Common myeloid progenitor, CD34-positive (primary cell): Measurements from ENCODE around the gene SLC27A1.

Experiments used
- CTCF ChIA-PET: fragments of 350-600 bp; sonication (Branson Sonifier 250); formaldehyde crosslinking; loops from one replicate; lab custom pipeline; 2021; ENCODE audit warnings: antibody characterized with exemption; lab: Charles Lee
- POLR2A ChIA-PET: fragments of 350-600 bp; sonication (Branson Sonifier 250); formaldehyde crosslinking; loops from one replicate; lab custom pipeline; 2021; ENCODE audit warnings: antibody characterized with exemption; lab: Charles Lee
- DNase-seq, 3 donors: peaks; one replicate each; pipeline versions ENCODE4 v3.0.0 to v3.0.0-alpha.2; 2013
- H3K27ac ChIP-seq, 2 experiments: 1 replicate in 1 of 2; 2 replicates in 1 of 2; pipeline ENCODE4 v1.7.0; 2013; ENCODE audit warnings: inconsistent platforms in 2 of 2, low read length in 2 of 2, mild to moderate bottlenecking in 2 of 2, low read depth in 1 of 2, moderate library complexity in 1 of 2; ENCODE audit not compliant: severe bottlenecking in 2 of 2, insufficient read depth in 1 of 2, poor library complexity in 1 of 2
- H3K27me3 ChIP-seq, 5 experiments: replicated peaks in 2 of 5; 1 replicate in 3 of 5; 2 replicates in 2 of 5; pipeline versions ENCODE4 v1.6.1 to v1.7.0; 2013; ENCODE audit warnings: low read length in 4 of 5, mild to moderate bottlenecking in 2 of 5, moderate library complexity in 2 of 5, inconsistent platforms in 1 of 5; ENCODE audit not compliant: insufficient read depth in 5 of 5, control insufficient read depth in 4 of 5
- H3K36me3 ChIP-seq, 4 experiments: 1 replicate in 2 of 4; 2 replicates in 2 of 4; pipeline versions ENCODE4 v1.6.1 to v1.7.0; 2013; ENCODE audit warnings: low read length in 3 of 4, control low read depth in 1 of 4, mild to moderate bottlenecking in 1 of 4; ENCODE audit not compliant: control insufficient read depth in 4 of 4, insufficient read depth in 4 of 4
- H3K4me1 ChIP-seq, 4 experiments: 1 replicate in 3 of 4; 2 replicates in 1 of 4; pipeline versions ENCODE4 v1.6.1 to v1.7.1; 2013; ENCODE audit warnings: low read length in 3 of 4, mild to moderate bottlenecking in 3 of 4, control low read depth in 1 of 4, inconsistent platforms in 1 of 4, moderate library complexity in 1 of 4; ENCODE audit not compliant: control insufficient read depth in 4 of 4, insufficient read depth in 4 of 4; ENCODE audit errors: control extremely low read depth in 1 of 4
- H3K4me3 ChIP-seq, 7 experiments: 1 replicate in 4 of 7; 2 replicates in 3 of 7; pipeline versions ENCODE4 v1.5.1 to v1.7.0; 2013; ENCODE audit warnings: mild to moderate bottlenecking in 7 of 7, low read length in 6 of 7, moderate library complexity in 6 of 7, inconsistent platforms in 2 of 7, low read depth in 2 of 7, control low read depth in 1 of 7; ENCODE audit not compliant: insufficient read depth in 4 of 7, control insufficient read depth in 1 of 7; ENCODE audit errors: extremely low read depth in 1 of 7
- H3K9me3 ChIP-seq, 5 experiments: 1 replicate in 4 of 5; 2 replicates in 1 of 5; pipeline versions ENCODE4 v1.6.1 to v1.7.1; 2013; ENCODE audit warnings: low read length in 4 of 5, mild to moderate bottlenecking in 2 of 5, inconsistent platforms in 1 of 5, low read depth in 1 of 5, moderate library complexity in 1 of 5; ENCODE audit not compliant: control insufficient read depth in 4 of 5, insufficient read depth in 2 of 5; ENCODE audit errors: control extremely low read depth in 1 of 5
- WGBS: methylation state at CpG from one replicate; pipeline ENCODE4 v1.1.5; 2013; ENCODE audit not compliant: insufficient coverage; 5-methylcytosine and 5-hydroxymethylcytosine counted together

SLC27A1 gene

GRCh38 chr19:17520865-17521264 is 50.5 kb downstream of the SLC27A1 start:
- Histone ChIP-seq H3K4me1 (peaks cover 4 to 32% (median 25%) of the 10 kb centered on the region in 4 experiments), H3K27me3 (no peaks in the 10 kb centered on the region), H3K9me3 (peaks cover 2 to 14% (median 6%) of the 10 kb centered on the region in 5 experiments), H3K36me3 (peaks cover 4 to 28% (median 20%) of the 10 kb centered on the region in 4 experiments), H3K4me3 (no peak overlapping the region), H3K27ac (no peak overlapping the region)
- 96% methylated on average over 18 of the region's 25 CpGs for WGBS
- POLR2A ChIA-PET, result no interaction called here
- CTCF ChIA-PET, result interaction anchor here (1.3 to 1.5 kb wide), 2 partner anchors 15 to 25 kb away, joined by 4 to 5 read pairs; no protein-coding TSS in a partner anchor
- no peak for DNase-seq

GRCh38 chr19:17522988-17523872 is 52.9 kb downstream of the SLC27A1 start:
- H3K9me3 ChIP-seq, result peaks cover 0 to 2% (median 0%) of the 10 kb centered on the region in 5 experiments
- H3K36me3 ChIP-seq, result peaks cover 0 to 12% (median 4%) of the 10 kb centered on the region in 4 experiments
- peak; percentile 78 to 97 (median 95) for DNase-seq
- POLR2A ChIA-PET, result interaction anchor here (1.0 to 1.6 kb wide), 2 partner anchors 11 to 16 kb away, joined by 10 to 13 read pairs; partner anchors contain the start of gene PGLS
- peak overlapping the region; percentile 0 to 32 for H3K27ac ChIP-seq
- no peaks in the 10 kb centered on the region for H3K27me3 ChIP-seq
- WGBS, result 8% methylated on average over 19 of the region's 24 CpGs
- CTCF ChIA-PET, result interaction anchor here (1.0 to 3.2 kb wide), 7 partner anchors 9 to 59 kb away, joined by 3 to 16 read pairs (median 3); partner anchors contain the start of gene PGLS
- peak overlapping the region in 5 of 7 experiments; percentile 6 to 55 (median 31) for H3K4me3 ChIP-seq
- H3K4me1 ChIP-seq, result peaks cover 4 to 44% (median 28%) of the 10 kb centered on the region in 4 experiments

DNA sequence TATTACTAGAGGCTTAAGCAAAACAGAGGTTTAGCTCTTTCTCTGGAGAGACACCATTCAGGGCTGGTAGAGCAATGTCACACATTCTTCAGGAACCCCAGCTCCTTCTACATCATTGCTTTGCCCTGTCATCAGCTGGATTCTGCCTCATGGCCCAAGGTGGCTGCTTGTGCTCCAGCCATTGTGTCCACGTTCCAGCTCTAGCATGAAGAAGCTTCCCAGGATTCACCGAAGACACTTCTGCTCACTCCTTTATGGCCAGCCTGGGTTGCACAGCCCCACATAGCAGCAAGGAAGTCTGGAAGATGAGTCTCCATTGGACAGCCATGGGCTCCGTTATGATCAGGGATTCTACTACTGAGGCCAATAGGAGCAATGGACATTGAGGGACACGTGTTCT is 54.3 kb downstream of the SLC27A1 start:
- DNase-seq, result no peak
- Histone ChIP-seq H3K9me3 (peaks cover 0 to 5% (median 4%) of the 10 kb centered on the region in 5 experiments), H3K27ac (no peak overlapping the region), H3K27me3 (no peaks in the 10 kb centered on the region), H3K36me3 (peaks cover 0 to 7% (median 3%) of the 10 kb centered on the region in 4 experiments), H3K4me1 (peaks cover 4 to 44% (median 28%) of the 10 kb centered on the region in 4 experiments), H3K4me3 (no peak overlapping the region)
- ChIA-PET CTCF (interaction anchor here (0.6 to 3.2 kb wide), 9 partner anchors 11 to 230 kb away, joined by 3 to 16 read pairs (median 3); partner anchors contain the start of gene PGLS), POLR2A (interaction anchor here (0.8 kb wide), 1 partner anchor 165 kb away, joined by 3 read pairs; no protein-coding TSS in a partner anchor)
- WGBS, result 100% methylated on average over 2 of the region's 4 CpGs

DNA sequence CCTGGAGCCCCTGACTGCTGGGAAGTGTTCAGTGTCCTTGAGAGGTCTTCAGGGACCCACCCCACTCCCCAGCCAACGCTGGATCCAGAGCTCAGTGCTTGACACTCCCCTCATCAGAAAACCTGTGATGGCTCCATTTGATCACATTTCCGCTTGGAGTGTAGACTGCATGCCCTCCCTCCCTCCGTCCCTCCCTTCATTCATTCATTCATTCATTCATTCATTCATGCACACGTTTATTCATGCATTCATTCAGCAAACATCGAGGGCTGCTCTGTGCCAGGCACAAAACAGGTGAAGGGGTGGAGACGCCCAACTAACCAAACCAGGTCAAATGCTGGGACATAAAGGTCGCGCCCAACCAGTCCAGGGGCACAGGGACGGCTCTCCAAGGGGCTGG is 54.8 kb downstream of the SLC27A1 start:
- Histone ChIP-seq H3K4me3 (no peak overlapping the region), H3K36me3 (peaks cover 0 to 7% (median 3%) of the 10 kb centered on the region in 4 experiments), H3K27me3 (no peaks in the 10 kb centered on the region), H3K9me3 (peaks cover 0 to 5% (median 4%) of the 10 kb centered on the region in 5 experiments), H3K4me1 (peaks cover 4 to 46% (median 27%) of the 10 kb centered on the region in 4 experiments), H3K27ac (no peak overlapping the region)
- POLR2A ChIA-PET, result no interaction called here
- CTCF ChIA-PET, result interaction anchor here (0.6 to 3.2 kb wide), 8 partner anchors 11 to 230 kb away, joined by 3 to 16 read pairs (median 3); partner anchors contain the start of gene PGLS
- 93% methylated on average over 9 of the region's 9 CpGs for WGBS
- DNase-seq, result no peak

DNA sequence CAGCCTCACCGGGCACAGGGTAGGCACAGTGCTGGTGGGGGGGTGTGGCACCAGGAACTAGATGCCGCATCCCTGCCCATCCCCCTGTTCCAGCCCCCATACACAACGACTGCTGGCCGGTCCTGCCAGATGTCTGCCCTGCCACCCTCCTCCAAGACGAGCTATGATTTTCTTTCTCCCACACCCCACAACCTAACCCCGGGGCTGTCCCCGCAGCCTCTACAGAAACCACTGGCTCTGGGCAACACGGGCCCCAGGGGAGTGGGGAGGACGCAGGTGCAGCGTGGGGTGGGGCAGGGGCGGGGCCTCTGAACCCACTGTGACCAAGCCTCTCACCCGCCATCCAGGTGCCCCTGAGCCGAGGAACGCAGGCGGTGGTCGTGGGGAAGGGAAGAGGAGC is 56.6 kb downstream of the SLC27A1 start:
- Histone ChIP-seq H3K27ac (no peak overlapping the region), H3K36me3 (no peaks in the 10 kb centered on the region), H3K4me1 (peaks cover 4 to 49% (median 28%) of the 10 kb centered on the region in 4 experiments), H3K4me3 (no peak overlapping the region), H3K27me3 (no peaks in the 10 kb centered on the region), H3K9me3 (peaks cover 0 to 5% (median 4%) of the 10 kb centered on the region in 5 experiments)
- CTCF ChIA-PET, result interaction anchor here (1.1 to 1.4 kb wide), 2 partner anchors 12 to 13 kb away, joined by 3 to 5 read pairs; no protein-coding TSS in a partner anchor
- POLR2A ChIA-PET, result no interaction called here
- WGBS, result 89% methylated on average over 7 of the region's 16 CpGs
- DNase-seq, result no peak

DNA sequence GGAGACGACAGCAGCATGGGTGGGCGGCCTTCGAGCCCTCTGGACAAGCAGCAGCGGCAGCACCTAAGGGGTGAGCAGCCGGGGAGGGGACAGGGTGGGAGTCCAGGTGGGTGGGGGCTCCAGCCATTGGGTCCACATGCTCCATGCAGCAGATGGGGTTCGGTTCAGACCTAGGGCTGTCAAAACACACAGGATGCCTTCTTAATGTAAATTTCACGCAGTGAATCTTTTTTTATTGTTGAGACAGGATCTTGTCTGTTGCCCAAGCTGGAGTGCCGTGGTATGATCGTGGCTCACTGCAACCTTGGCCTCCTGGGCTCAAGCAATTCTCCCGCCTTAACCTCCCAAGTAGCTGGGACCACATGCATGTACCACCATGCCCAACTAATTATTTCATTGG is 57.0 kb downstream of the SLC27A1 start:
- peaks cover 4 to 45% (median 26%) of the 10 kb centered on the region in 4 experiments for H3K4me1 ChIP-seq
- CTCF ChIA-PET, result interaction anchor here (0.7 to 1.4 kb wide), 3 partner anchors 9 to 14 kb away, joined by 3 to 5 read pairs (median 3); no protein-coding TSS in a partner anchor
- H3K36me3 ChIP-seq, result no peaks in the 10 kb centered on the region
- POLR2A ChIA-PET, result no interaction called here
- H3K27ac ChIP-seq, result no peak overlapping the region
- peaks cover 0 to 5% (median 4%) of the 10 kb centered on the region in 5 experiments for H3K9me3 ChIP-seq
- no peak for DNase-seq
- H3K4me3 ChIP-seq, result no peak overlapping the region
- no peaks in the 10 kb centered on the region for H3K27me3 ChIP-seq
- 90% methylated on average over 6 of the region's 10 CpGs for WGBS
